Smooth muscle cell (in vitro differentiated cells): Measurements from ENCODE around the gene THAP12. TPM values are rescaled to one million over a fixed set of nuclear protein-coding genes. Genes with fewer than 3 reads are reported as not detected.

Source experiments
- DNase-seq: peaks from one replicate; lab custom pipeline; 2025; ENCODE audit not compliant: unreplicated experiment; lab: John Stamatoyannopoulos, UW
- H2AFZ ChIP-seq: fragments of 200-600 bp; sonication (generic); 2 replicates; pipeline ENCODE4 v1.6.0; 2016; ENCODE audit warnings: antibody characterized with exemption, low read depth, mild to moderate bottlenecking
- H3F3A ChIP-seq: fragments of 200-600 bp; sonication (generic); 2 replicates; pipeline ENCODE4 v1.6.0; 2017; ENCODE audit warnings: antibody characterized with exemption, low read depth
- H3K27ac ChIP-seq: fragments of 200-600 bp; sonication (generic); 2 replicates; pipeline ENCODE4 v1.5.1; 2016; ENCODE audit warnings: low read depth, mild to moderate bottlenecking
- H3K27me3 ChIP-seq: fragments of 200-600 bp; sonication (generic); 2 replicates; pipeline ENCODE4 v1.6.1; 2016; ENCODE audit warnings: low read depth, mild to moderate bottlenecking
- H3K36me3 ChIP-seq: fragments of 200-600 bp; sonication (generic); 2 replicates; pipeline ENCODE4 v1.5.1; 2016; ENCODE audit warnings: low read depth
- H3K4me1 ChIP-seq: fragments of 200-600 bp; sonication (generic); 2 replicates; pipeline ENCODE4 v1.5.1; 2016; ENCODE audit warnings: low read depth
- H3K4me2 ChIP-seq: fragments of 200-600 bp; sonication (generic); 2 replicates; pipeline ENCODE4 v1.6.0; 2016; ENCODE audit warnings: mild to moderate bottlenecking
- H3K4me3 ChIP-seq: fragments of 200-600 bp; sonication (generic); 2 replicates; pipeline ENCODE4 v1.5.1; 2016; ENCODE audit warnings: mild to moderate bottlenecking
- H3K79me2 ChIP-seq: fragments of 200-600 bp; sonication (generic); 2 replicates; pipeline ENCODE4 v1.6.0; 2016; ENCODE audit warnings: low read depth, mild to moderate bottlenecking
- H3K9ac ChIP-seq: fragments of 200-600 bp; sonication (generic); 2 replicates; pipeline ENCODE4 v1.6.0; 2016; ENCODE audit warnings: low read depth
- H3K9me3 ChIP-seq: fragments of 200-600 bp; sonication (generic); replicated peaks from 2 replicates; pipeline ENCODE4 v1.5.1; 2016; ENCODE audit warnings: low read depth
- H4K20me1 ChIP-seq: fragments of 200-600 bp; sonication (generic); 2 replicates; pipeline ENCODE4 v1.6.0; 2016; ENCODE audit warnings: low read depth
- CTCF ChIP-seq: fragments of 200-600 bp; sonication (generic); IDR thresholded peaks from 2 replicates; pipeline ENCODE4 v1.5.1; 2017; ENCODE audit warnings: borderline replicate concordance, mild to moderate bottlenecking, antibody characterized with exemption; ENCODE audit not compliant: insufficient read depth, poor library complexity, severe bottlenecking
- WGBS: methylation state at CpG from one replicate; pipeline ENCODE4 v1.1.7; 2016; ENCODE audit warnings: low lambda C conversion rate; 5-methylcytosine and 5-hydroxymethylcytosine counted together
- polyA plus RNA-seq: library from polyadenylated mRNA; unstranded; fragments of >200 nt; fragmentation: Nextera tagmentation; extraction: Ambion mirVana; gene quantifications from 2 replicates; pipeline ENCODE4 v1.2.1, GENCODE V29; 2016
- total RNA-seq: library from RNA; depleted of rRNA; stranded (reverse); fragments of >200 nt; gene quantifications from 2 replicates; pipeline ENCODE4 v1.2.3, GENCODE V29; 2014

THAP12 gene
- total and polyA plus RNA-seq, 2 experiments from 2014 or later, result 17.2 to 55.0 TPM

GRCh38 chr11:76391811-76392475 is 11.0 kb upstream of the THAP12 start:
- 94% methylated on average over 7 of the region's 7 CpGs for WGBS
- DNase-seq, result no peak
- no peaks in the 10 kb centered on the region for H4K20me1 ChIP-seq
- no peak overlapping the region for H3K4me2 ChIP-seq
- no peaks in the 10 kb centered on the region for H3K4me1 ChIP-seq
- H2AFZ ChIP-seq, result no peak overlapping the region
- no peaks in the 10 kb centered on the region for H3K79me2 ChIP-seq
- H3K4me3 ChIP-seq, result no peak overlapping the region
- no peak overlapping the region for H3K9ac ChIP-seq
- TF ChIP-seq CTCF, result no peak
- no peak overlapping the region for H3K27ac ChIP-seq
- H3F3A ChIP-seq, result no peaks in the 10 kb centered on the region
- H3K36me3 ChIP-seq, result no peaks in the 10 kb centered on the region
- H3K27me3 ChIP-seq, result no peaks in the 10 kb centered on the region
- no peaks in the 10 kb centered on the region for H3K9me3 ChIP-seq

DNA sequence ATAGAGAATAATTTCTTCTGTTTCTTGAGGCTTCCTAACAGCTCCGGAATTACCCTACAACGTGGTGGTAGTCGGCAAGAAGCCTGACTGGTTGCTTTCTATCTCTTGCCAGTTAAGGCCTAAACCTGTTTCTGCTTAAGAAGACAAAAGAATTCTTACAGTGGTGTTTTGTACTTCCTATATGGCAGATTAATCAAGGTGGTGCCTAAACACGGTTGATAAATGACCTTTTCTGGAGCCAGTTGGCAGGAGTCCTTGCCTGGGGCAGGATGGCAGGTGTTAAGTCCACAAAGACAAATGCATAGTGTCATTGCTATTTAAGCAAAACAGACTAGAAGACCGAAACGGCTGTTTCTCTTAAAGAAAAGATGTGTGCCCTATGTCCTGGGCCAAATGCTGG is 10.1 kb upstream of the THAP12 start:
- no peak overlapping the region for H3K4me2 ChIP-seq
- H3K27ac ChIP-seq, result no peak overlapping the region
- WGBS, result 85% methylated on average over 6 of the region's 6 CpGs
- H2AFZ ChIP-seq, result no peak overlapping the region
- H3F3A ChIP-seq, result no peaks in the 10 kb centered on the region
- H4K20me1 ChIP-seq, result no peaks in the 10 kb centered on the region
- TF ChIP-seq CTCF, result no peak
- H3K4me1 ChIP-seq, result no peaks in the 10 kb centered on the region
- no peak overlapping the region for H3K9ac ChIP-seq
- no peaks in the 10 kb centered on the region for H3K27me3 ChIP-seq
- H3K36me3 ChIP-seq, result no peaks in the 10 kb centered on the region
- H3K4me3 ChIP-seq, result no peak overlapping the region
- no peaks in the 10 kb centered on the region for H3K9me3 ChIP-seq
- H3K79me2 ChIP-seq, result no peaks in the 10 kb centered on the region
- no peak for DNase-seq

DNA sequence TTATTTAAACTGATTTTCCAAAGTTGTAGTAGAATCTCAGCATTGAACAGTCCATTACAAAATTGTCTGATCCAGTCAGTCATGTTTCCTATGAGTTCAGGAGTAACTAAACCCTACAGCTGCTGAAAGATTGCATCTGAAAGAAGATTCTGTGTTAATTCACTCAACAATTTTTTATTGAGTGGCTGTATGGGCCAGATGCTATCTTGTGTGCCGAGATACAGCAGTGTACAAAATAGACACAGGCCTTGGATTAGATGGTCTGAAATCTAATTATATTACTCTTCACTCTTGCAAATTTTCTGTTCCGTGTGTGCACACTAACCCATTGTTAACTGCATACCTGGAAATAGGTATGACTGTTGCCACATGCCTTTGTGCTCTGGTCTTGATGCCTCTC is 7.5 kb upstream of the THAP12 start:
- Histone ChIP-seq H3K27me3 (no peaks in the 10 kb centered on the region), H4K20me1 (no peaks in the 10 kb centered on the region), H3K79me2 (no peaks in the 10 kb centered on the region), H3K9me3 (no peaks in the 10 kb centered on the region), H3K4me1 (no peaks in the 10 kb centered on the region), H3K4me2 (no peak overlapping the region), H3K36me3 (no peaks in the 10 kb centered on the region), H3K4me3 (no peak overlapping the region), H3K9ac (no peak overlapping the region), H2AFZ (no peak overlapping the region), H3F3A (no peaks in the 10 kb centered on the region), H3K27ac (no peak overlapping the region)
- DNase-seq, result no peak
- 83% methylated on average over 2 of the region's 2 CpGs for WGBS
- TF ChIP-seq CTCF, result no peak

DNA sequence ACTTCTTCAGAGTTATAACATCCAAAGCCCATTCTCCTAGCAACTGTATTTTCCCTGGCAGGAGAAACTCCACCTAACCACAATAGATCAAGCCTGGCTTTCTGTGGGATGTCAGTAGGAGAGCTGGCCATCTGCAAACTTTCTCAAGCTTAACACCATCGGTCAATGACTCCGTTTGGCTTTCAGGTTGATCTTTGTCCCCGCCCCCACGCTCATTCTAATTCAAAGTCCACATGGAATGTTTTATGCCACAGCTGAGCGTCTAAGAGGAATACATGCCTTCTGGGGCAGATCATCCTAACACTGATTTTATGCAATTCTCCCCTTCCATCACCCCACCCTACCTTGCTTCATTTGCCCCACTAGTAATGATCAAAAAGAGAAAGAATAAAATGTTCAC is 5.0 kb upstream of the THAP12 start:
- no peak overlapping the region for H3K27ac ChIP-seq
- H3K27me3 ChIP-seq, result no peaks in the 10 kb centered on the region
- H3K4me3 ChIP-seq, result no peak overlapping the region
- peaks cover 9% of the 10 kb centered on the region for H3K4me1 ChIP-seq
- WGBS, result 63% methylated on average over 5 of the region's 5 CpGs
- H4K20me1 ChIP-seq, result no peaks in the 10 kb centered on the region
- peaks cover 5% of the 10 kb centered on the region for H3F3A ChIP-seq
- TF ChIP-seq CTCF, result no peak
- no peaks in the 10 kb centered on the region for H3K36me3 ChIP-seq
- no peak for DNase-seq
- no peak overlapping the region for H2AFZ ChIP-seq
- H3K9ac ChIP-seq, result no peak overlapping the region
- H3K79me2 ChIP-seq, result no peaks in the 10 kb centered on the region
- no peak overlapping the region for H3K4me2 ChIP-seq
- H3K9me3 ChIP-seq, result no peaks in the 10 kb centered on the region
